ENCODE measurements around the gene FGF6.
"Not testable (repeated sequence)": the region's sequence is repeated elsewhere in the genome, so short reads cannot be mapped to it uniquely, and the experiment has no call there.

Gene FGF6

GRCh38 chr12:4445156-4446101 is at the start of gene FGF6:
Gene FGF6 (minus strand): TSS chr12:4445815. CDS start chr12:4445570, 245 bp downstream.
- DNase-seq (ENCODE audit: low read depth) = no peak

- DNase-seq (ENCODE audit: low read depth) = no peak
Observed at GRCh38 chr12:4490973-4491372, 45.4 kb upstream of the FGF6 start.

GRCh38 chr12:4489556-4489955 is 43.9 kb upstream of the FGF6 start:
- DNase-seq (ENCODE audit: low read depth) = no peak

GRCh38 chr12:4486980-4487379 is 41.4 kb upstream of the FGF6 start:
- DNase-seq (ENCODE audit: low read depth) = no peak

GRCh38 chr12:4486049-4486699 is 40.6 kb upstream of the FGF6 start:
- no peak for DNase-seq (ENCODE audit: low read depth)

- no peak for DNase-seq (ENCODE audit: low read depth)
Observed at GRCh38 chr12:4483885-4484823, 38.5 kb upstream of the FGF6 start.

- no peak for DNase-seq (ENCODE audit: low read depth)
Observed at GRCh38 chr12:4482936-4483335, 37.3 kb upstream of the FGF6 start.

GRCh38 chr12:4478933-4479332 is 33.3 kb upstream of the FGF6 start:
- no peak for DNase-seq (ENCODE audit: low read depth)

GRCh38 chr12:4477129-4477528 is 31.5 kb upstream of the FGF6 start:
- DNase-seq (ENCODE audit: low read depth) = peak; percentile 2

GRCh38 chr12:4472046-4472445 is 26.4 kb upstream of the FGF6 start:
- DNase-seq (ENCODE audit: low read depth) = no peak

GRCh38 chr12:4471256-4471655 is 25.6 kb upstream of the FGF6 start:
- no peak for DNase-seq (ENCODE audit: low read depth)

- DNase-seq (ENCODE audit: low read depth) = no peak
Observed at GRCh38 chr12:4468994-4469393, 23.4 kb upstream of the FGF6 start.

GRCh38 chr12:4460761-4461160 is 15.1 kb upstream of the FGF6 start:
- DNase-seq (ENCODE audit: low read depth) = no peak

- DNase-seq (ENCODE audit: low read depth) = not testable (repeated sequence)
Observed at GRCh38 chr12:4455849-4456248, 10.2 kb upstream of the FGF6 start.

GRCh38 chr12:4454315-4454860 is 8.8 kb upstream of the FGF6 start:
- no peak for DNase-seq (ENCODE audit: low read depth)

- DNase-seq (ENCODE audit: low read depth) = no peak
Observed at GRCh38 chr12:4451694-4452093, 6.1 kb upstream of the FGF6 start.

GRCh38 chr12:4450551-4451112 is 5.0 kb upstream of the FGF6 start:
- no peak for DNase-seq (ENCODE audit: low read depth)

GRCh38 chr12:4449851-4450221 is 4.2 kb upstream of the FGF6 start:
- DNase-seq (ENCODE audit: low read depth) = no peak

GRCh38 chr12:4448943-4449850 is 3.6 kb upstream of the FGF6 start:
- DNase-seq (ENCODE audit: low read depth) = no peak

- no peak for DNase-seq (ENCODE audit: low read depth)
Observed at GRCh38 chr12:4448371-4448940, 2.8 kb upstream of the FGF6 start.

All from fibroblast of gingiva (primary cell).